Neuron (in vitro differentiated cells): ENCODE measurements around the gene NDUFS8.

Source experiments
- H2AFZ ChIP-seq: one replicate; pipeline ENCODE4 v1.6.1; 2013; ENCODE audit warnings: low read depth, mild to moderate bottlenecking, inconsistent platforms, low read length, moderate library complexity
- H3K27me3 ChIP-seq: one replicate; pipeline ENCODE4 v1.6.1; 2013; ENCODE audit warnings: low read length; ENCODE audit not compliant: insufficient read depth
- H3K36me3 ChIP-seq: one replicate; pipeline ENCODE4 v1.6.1; 2013; ENCODE audit warnings: low read length; ENCODE audit not compliant: insufficient read depth
- H3K4me1 ChIP-seq: one replicate; pipeline ENCODE4 v1.6.1; 2013; ENCODE audit warnings: low read length; ENCODE audit not compliant: insufficient read depth
- H3K4me3 ChIP-seq: 2 replicates; pipeline ENCODE4 v1.5.1; 2013; ENCODE audit warnings: mild to moderate bottlenecking, low read length, moderate library complexity
- H3K9me3 ChIP-seq: one replicate; pipeline ENCODE4 v1.6.1; 2013; ENCODE audit warnings: low read length

The NDUFS8 gene

GRCh38 chr11:68016161-68016903 is 14.1 kb upstream of the NDUFS8 start:
- no peak overlapping the region for H3K4me3 ChIP-seq
- H3K9me3 ChIP-seq = no peaks in the 10 kb centered on the region
- peaks cover 62% of the 10 kb centered on the region for H3K4me1 ChIP-seq
- no peaks in the 10 kb centered on the region for H3K27me3 ChIP-seq
- no peak overlapping the region for H2AFZ ChIP-seq
- H3K36me3 ChIP-seq = no peaks in the 10 kb centered on the region

GRCh38 chr11:68016904-68017817 is 13.3 kb upstream of the NDUFS8 start:
- Histone ChIP-seq H2AFZ (no peak overlapping the region), H3K36me3 (no peaks in the 10 kb centered on the region), H3K9me3 (no peaks in the 10 kb centered on the region), H3K4me1 (peaks cover 54% of the 10 kb centered on the region), H3K27me3 (no peaks in the 10 kb centered on the region), H3K4me3 (no peak overlapping the region)

DNA sequence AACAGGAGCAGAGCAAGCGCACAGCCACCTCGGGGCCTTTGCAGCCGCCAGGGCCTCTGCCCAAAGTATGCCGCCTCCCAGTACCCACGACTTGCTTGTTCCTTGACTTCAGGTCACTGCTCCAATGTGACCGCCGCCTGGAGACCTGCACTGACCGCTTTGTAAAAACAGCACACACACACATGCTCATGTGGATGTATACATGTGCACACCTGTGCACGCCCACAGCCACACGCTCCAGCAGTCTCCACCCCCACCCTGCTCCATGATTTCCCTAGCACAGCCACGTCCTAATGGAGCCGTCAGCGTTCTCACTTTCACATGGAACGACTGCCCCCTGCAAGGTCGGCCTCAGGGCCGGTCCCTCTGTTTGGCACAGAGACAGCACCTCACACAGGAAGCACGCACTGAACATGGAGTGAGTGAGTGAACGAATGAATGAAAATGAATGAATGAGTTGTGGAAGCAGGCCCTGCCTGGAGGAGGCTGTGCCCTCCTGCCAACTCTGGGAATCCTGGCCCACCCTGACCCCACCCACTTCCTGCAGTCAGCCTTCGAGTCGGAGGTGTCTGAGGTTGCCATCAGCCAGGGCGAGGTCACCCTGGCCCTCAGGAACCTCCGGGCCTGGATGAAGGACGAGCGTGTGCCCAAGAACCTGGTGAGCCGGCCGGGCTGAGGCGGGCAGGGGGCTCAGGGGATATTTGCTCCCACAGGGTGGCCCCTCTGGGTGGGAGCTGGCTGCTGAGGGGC is 12.3 kb upstream of the NDUFS8 start:
- Histone ChIP-seq H3K4me3 (no peak overlapping the region), H2AFZ (no peak overlapping the region), H3K27me3 (no peaks in the 10 kb centered on the region), H3K9me3 (no peaks in the 10 kb centered on the region), H3K36me3 (no peaks in the 10 kb centered on the region), H3K4me1 (peaks cover 44% of the 10 kb centered on the region)

GRCh38 chr11:68018730-68019190 is 11.7 kb upstream of the NDUFS8 start:
- Histone ChIP-seq H3K4me3 (no peak overlapping the region), H2AFZ (no peak overlapping the region), H3K4me1 (peaks cover 40% of the 10 kb centered on the region), H3K9me3 (no peaks in the 10 kb centered on the region), H3K27me3 (no peaks in the 10 kb centered on the region), H3K36me3 (no peaks in the 10 kb centered on the region)

DNA sequence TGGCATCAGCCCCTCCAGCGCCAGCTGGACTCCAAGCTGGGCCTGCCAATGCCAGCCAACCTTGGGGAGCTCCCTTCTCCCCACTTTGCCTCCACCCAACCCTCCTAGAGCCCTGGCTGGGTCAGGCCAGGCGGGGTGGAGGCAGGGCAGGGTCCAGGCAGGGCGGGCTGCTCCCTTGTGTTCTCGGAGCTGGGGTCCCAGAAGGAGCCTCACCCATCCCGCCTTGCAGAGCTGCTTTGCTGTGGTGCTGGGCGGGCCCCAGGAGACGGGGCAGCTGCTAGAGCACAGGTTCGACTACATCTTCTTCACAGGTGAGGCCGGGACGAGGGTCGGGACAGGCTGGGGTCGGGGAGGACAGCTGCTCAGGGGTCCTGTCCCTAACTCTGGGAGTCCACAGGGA is 11.0 kb upstream of the NDUFS8 start:
- Histone ChIP-seq H3K27me3 (no peaks in the 10 kb centered on the region), H3K4me1 (peaks cover 32% of the 10 kb centered on the region), H2AFZ (no peak overlapping the region), H3K4me3 (no peak overlapping the region), H3K36me3 (no peaks in the 10 kb centered on the region), H3K9me3 (no peaks in the 10 kb centered on the region)

- Histone ChIP-seq H2AFZ (no peak overlapping the region), H3K27me3 (no peaks in the 10 kb centered on the region), H3K36me3 (no peaks in the 10 kb centered on the region), H3K4me3 (no peak overlapping the region), H3K9me3 (peaks cover 5% of the 10 kb centered on the region), H3K4me1 (peaks cover 25% of the 10 kb centered on the region)
Measured at GRCh38 chr11:68020575-68020974, 9.9 kb upstream of the NDUFS8 start.

DNA sequence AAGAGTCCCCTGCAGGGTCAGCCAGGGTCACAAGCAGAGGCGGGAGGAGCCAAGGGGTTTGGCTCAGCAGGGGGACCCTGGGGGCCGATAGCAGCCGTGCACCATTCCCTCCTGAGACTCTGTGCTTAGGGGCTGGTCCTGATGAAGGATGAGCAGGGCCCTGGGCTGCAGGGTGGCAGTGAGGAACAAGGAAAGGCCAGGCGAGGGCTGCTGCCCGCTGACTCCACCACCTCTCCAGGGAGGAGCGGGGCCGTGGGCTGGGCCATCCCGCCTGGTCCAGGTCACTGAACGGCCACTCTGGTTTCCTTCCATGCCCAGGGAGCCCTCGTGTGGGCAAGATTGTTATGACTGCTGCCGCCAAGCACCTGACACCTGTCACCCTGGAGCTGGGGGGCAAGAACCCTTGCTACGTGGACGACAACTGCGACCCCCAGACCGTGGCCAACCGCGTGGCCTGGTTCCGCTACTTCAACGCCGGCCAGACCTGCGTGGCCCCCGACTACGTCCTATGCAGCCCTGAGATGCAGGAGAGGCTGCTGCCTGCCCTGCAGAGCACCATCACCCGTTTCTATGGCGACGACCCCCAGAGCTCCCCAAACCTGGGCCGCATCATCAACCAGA is 9.2 kb upstream of the NDUFS8 start:
- H2AFZ ChIP-seq = no peak overlapping the region
- no peak overlapping the region for H3K4me3 ChIP-seq
- H3K36me3 ChIP-seq = no peaks in the 10 kb centered on the region
- H3K9me3 ChIP-seq = peaks cover 10% of the 10 kb centered on the region
- H3K4me1 ChIP-seq = peaks cover 25% of the 10 kb centered on the region
- no peaks in the 10 kb centered on the region for H3K27me3 ChIP-seq

GRCh38 chr11:68022531-68022930 is 8.0 kb upstream of the NDUFS8 start:
- H3K4me1 ChIP-seq = peaks cover 16% of the 10 kb centered on the region
- no peak overlapping the region for H3K4me3 ChIP-seq
- H3K36me3 ChIP-seq = no peaks in the 10 kb centered on the region
- no peaks in the 10 kb centered on the region for H3K27me3 ChIP-seq
- H2AFZ ChIP-seq = no peak overlapping the region
- H3K9me3 ChIP-seq = peaks cover 10% of the 10 kb centered on the region

DNA sequence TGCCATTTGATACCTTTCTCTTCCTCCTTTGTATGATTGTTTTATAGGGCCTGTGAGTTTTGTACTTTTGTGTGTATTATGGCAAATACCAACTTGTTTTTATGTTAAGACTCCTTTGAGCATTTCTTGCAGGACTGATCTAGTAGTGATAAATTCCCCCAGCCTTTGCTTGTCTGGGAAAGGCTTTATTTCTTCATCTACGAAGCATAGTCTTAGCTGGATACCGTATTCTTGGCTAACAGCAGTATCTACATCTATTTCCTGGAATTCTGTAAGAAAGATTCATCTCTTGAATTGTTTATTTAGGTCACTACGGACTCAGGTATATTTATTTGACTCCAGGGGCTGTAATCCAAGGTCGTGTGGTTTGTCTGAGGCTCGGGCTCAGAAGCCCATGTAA is 6.0 kb upstream of the NDUFS8 start:
- no peaks in the 10 kb centered on the region for H3K36me3 ChIP-seq
- H3K27me3 ChIP-seq = no peaks in the 10 kb centered on the region

GRCh38 chr11:68025047-68025446 is 5.4 kb upstream of the NDUFS8 start:
- Histone ChIP-seq H2AFZ (no peak overlapping the region), H3K4me1 (peaks cover 15% of the 10 kb centered on the region), H3K4me3 (no peak overlapping the region), H3K36me3 (no peaks in the 10 kb centered on the region), H3K27me3 (no peaks in the 10 kb centered on the region), H3K9me3 (peaks cover 10% of the 10 kb centered on the region)

More for the DNA sequence above, 6.0 kb upstream of the NDUFS8 start:
- peaks cover 11% of the 10 kb centered on the region for H3K4me1 ChIP-seq
- H3K9me3 ChIP-seq = peaks cover 10% of the 10 kb centered on the region
- H3K4me3 ChIP-seq = no peak overlapping the region
- H2AFZ ChIP-seq = no peak overlapping the region

GRCh38 chr11:68026391-68027105 is 3.9 kb upstream of the NDUFS8 start:
- H2AFZ ChIP-seq = no peak overlapping the region
- peaks cover 10% of the 10 kb centered on the region for H3K4me1 ChIP-seq
- H3K36me3 ChIP-seq = no peaks in the 10 kb centered on the region
- peaks cover 10% of the 10 kb centered on the region for H3K9me3 ChIP-seq
- H3K27me3 ChIP-seq = no peaks in the 10 kb centered on the region
- H3K4me3 ChIP-seq = no peak overlapping the region

GRCh38 chr11:68027667-68028066 is 2.8 kb upstream of the NDUFS8 start:
- peaks cover 14% of the 10 kb centered on the region for H3K4me1 ChIP-seq
- H3K36me3 ChIP-seq = peaks cover 1% of the 10 kb centered on the region
- H3K4me3 ChIP-seq = no peak overlapping the region
- peaks cover 10% of the 10 kb centered on the region for H3K9me3 ChIP-seq
- H3K27me3 ChIP-seq = no peaks in the 10 kb centered on the region
- H2AFZ ChIP-seq = no peak overlapping the region
